ENCODE data around the gene KCNH2. TPM values are rescaled to one million over a fixed set of nuclear protein-coding genes. Genes with fewer than 3 reads are reported as not detected.

KCNH2 gene
- total and polyA plus RNA-seq, 4 donors = 0.18 to 74.6 (median 0.33) TPM; not detected in 1

- H3K4me1 ChIP-seq (ENCODE audit: control insufficient read depth in 4 of 4, insufficient read depth in 4 of 4, low read length in 3 of 4) = no peaks in the 10 kb centered on the region
- H3K27ac ChIP-seq (ENCODE audit: low read depth in 1 of 2, low read length in 2 of 2) = no peak overlapping the region
- H3K9me3 ChIP-seq (ENCODE audit: control insufficient read depth in 4 of 4, low read length in 3 of 4) = no peaks in the 10 kb centered on the region
- peaks cover 0 to 2% (median 0%) of the 10 kb centered on the region in 4 donors for H3K27me3 ChIP-seq (ENCODE audit: control insufficient read depth in 4 of 4, insufficient read depth in 4 of 4, low read length in 3 of 4)
- WGBS = 92% methylated on average over 6 of the region's 6 CpGs
- no peaks in the 10 kb centered on the region for H3K36me3 ChIP-seq (ENCODE audit: control insufficient read depth in 4 of 4, insufficient read depth in 3 of 4, low read depth in 1 of 4, low read length in 3 of 4)
- no peak overlapping the region for H3K4me3 ChIP-seq (ENCODE audit: low read depth in 1 of 3, low read length in 3 of 3)
- TF ChIP-seq TAF1 (conservative IDR thresholded peaks at IDR 0.05) = no peak
- no peak for TF ChIP-seq YY1 (IDR thresholded peaks at IDR 0.05)
- TF ChIP-seq RAD21 (IDR thresholded peaks at IDR 0.05) = no peak
- TF ChIP-seq SP1 (IDR thresholded peaks at IDR 0.05) = no peak
- TF ChIP-seq JUND (IDR thresholded peaks at IDR 0.05) = no peak
- no peak for TF ChIP-seq FOXA2 (IDR thresholded peaks at IDR 0.05)
- TF ChIP-seq EGR1 (IDR thresholded peaks at IDR 0.05; ENCODE audit: low read depth in 2 of 2) = no peak
- no peak for TF ChIP-seq HNF4G (IDR thresholded peaks at IDR 0.05)
- no peak for TF ChIP-seq HNF4A (conservative IDR thresholded peaks at IDR 0.05)
- no peak for TF ChIP-seq ZBTB33 (IDR thresholded peaks at IDR 0.05)
- TF ChIP-seq FOXA1 (IDR thresholded peaks at IDR 0.05) = no peak
- TF ChIP-seq MAX (IDR thresholded peaks at IDR 0.05) = no peak
- no peak for TF ChIP-seq GABPA (IDR thresholded peaks at IDR 0.05 in 1 of 2, conservative IDR thresholded peaks at IDR 0.05 in 1 of 2)
- no peak for TF ChIP-seq REST (IDR thresholded peaks at IDR 0.05)
- no peak for TF ChIP-seq CTCF (IDR thresholded peaks at IDR 0.05; ENCODE audit: low read depth, low read length, missing input control)
- no peak for TF ChIP-seq NR2F2 (IDR thresholded peaks at IDR 0.05)
- TF ChIP-seq ATF3 (IDR thresholded peaks at IDR 0.05) = no peak
- no peak overlapping the region for H3K9ac ChIP-seq (ENCODE audit: low read depth in 1 of 2, low read length in 2 of 2)
- DNase-seq (ENCODE audit: low spot score) = no peak
These were observed 33.8 kb downstream of the KCNH2 start for GRCh38 chr7:150944066-150945042.
